ENCODE measurements around the gene STX2.
A peak's percentile ranks its signal among the peaks of the same experiment; 100 is the strongest.
"Not testable (repeated sequence)": the region's sequence is repeated elsewhere in the genome, so short reads cannot be mapped to it uniquely, and the experiment has no call there.

STX2 gene

DNA sequence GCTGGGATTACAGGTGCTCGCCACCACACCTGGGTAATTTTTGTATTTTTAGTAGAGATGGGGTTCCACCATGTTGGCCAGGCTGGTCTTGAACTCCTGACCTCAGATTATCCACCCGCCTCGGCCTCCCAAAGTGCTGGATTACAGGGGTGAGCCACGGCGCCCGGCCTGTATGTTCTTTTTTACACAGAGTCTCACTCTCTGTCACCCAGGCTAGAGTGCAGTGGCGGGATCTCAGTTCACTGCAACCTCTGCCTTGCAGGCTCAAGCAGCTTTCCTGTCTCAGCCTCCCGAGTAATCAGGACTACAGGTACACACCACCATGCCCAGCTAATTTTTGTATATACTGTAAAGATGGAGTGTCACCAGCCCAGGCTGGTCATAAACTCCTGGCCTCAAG, 23.7 kb upstream of the STX2 start:
- not testable (repeated sequence) for H3K9ac ChIP-seq (ENCODE audit: low read depth, low read length); H3K4me3 ChIP-seq (ENCODE audit: low read length); H3K9me3 ChIP-seq (ENCODE audit: insufficient read depth, low read depth, low read length); H3K36me3 ChIP-seq (ENCODE audit: insufficient read depth, low read depth, low read length); H3K27me3 ChIP-seq (ENCODE audit: insufficient read depth, low read length); H3K27ac ChIP-seq (ENCODE audit: low read length); H3K4me1 ChIP-seq (ENCODE audit: insufficient read depth, low read length)

DNA sequence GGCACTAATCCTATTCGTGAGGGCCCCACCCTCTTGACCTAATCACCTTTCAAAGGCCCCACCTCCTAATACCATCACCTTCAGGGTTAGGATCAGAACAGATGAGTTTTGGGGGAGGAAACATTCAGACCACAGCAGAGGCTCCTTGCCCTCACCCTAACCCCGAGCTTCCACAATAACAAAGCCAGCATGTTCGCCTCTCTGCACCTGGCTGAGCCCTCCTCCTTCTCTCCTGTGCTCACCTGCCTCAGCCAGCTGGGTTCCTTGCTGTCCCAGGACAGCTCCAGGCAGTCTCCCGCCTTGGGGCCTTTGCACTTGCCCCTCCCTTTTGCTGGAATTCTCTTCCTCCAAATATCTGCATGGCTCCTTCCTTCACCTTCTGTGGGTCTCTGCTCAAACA, 23.1 kb upstream of the STX2 start:
- no peaks in the 10 kb centered on the region for H3K4me1 ChIP-seq (ENCODE audit: insufficient read depth, low read length)
- H3K9ac ChIP-seq (ENCODE audit: low read depth, low read length): no peak overlapping the region
- H3K36me3 ChIP-seq (ENCODE audit: insufficient read depth, low read depth, low read length): no peaks in the 10 kb centered on the region
- H3K27ac ChIP-seq (ENCODE audit: low read length): no peak overlapping the region
- peaks cover 8% of the 10 kb centered on the region; the same call in 1 of the 2 replicates for H3K9me3 ChIP-seq (ENCODE audit: insufficient read depth, low read depth, low read length)
- no peaks in the 10 kb centered on the region for H3K27me3 ChIP-seq (ENCODE audit: insufficient read depth, low read length)
- no peak overlapping the region for H3K4me3 ChIP-seq (ENCODE audit: low read length)

DNA sequence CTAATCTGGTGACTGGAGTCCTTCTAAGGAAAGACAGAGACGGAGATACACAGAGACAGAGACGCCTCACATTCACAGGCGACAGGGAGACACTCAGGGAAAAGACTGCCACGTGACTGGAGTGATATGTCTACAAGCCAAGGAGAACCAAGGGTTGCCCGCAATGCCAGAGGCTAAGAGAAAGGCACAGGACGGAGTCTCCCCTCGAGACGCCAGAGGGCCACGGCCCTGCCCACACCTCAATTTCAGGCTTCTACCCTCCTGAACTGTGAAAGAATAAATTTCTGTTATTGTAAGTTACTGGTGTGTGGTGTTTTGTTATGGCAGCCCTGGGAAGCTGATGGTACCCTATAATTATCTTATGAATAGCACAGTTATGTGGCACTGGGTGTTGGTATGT, 21.3 kb upstream of the STX2 start:
- Histone ChIP-seq H3K4me3 (ENCODE audit: low read length) (no peak overlapping the region), H3K36me3 (ENCODE audit: insufficient read depth, low read depth, low read length) (no peaks in the 10 kb centered on the region), H3K27ac (ENCODE audit: low read length) (no peak overlapping the region), H3K27me3 (ENCODE audit: insufficient read depth, low read length) (no peaks in the 10 kb centered on the region), H3K9me3 (ENCODE audit: insufficient read depth, low read depth, low read length) (peaks cover 13% of the 10 kb centered on the region), H3K9ac (ENCODE audit: low read depth, low read length) (no peak overlapping the region), H3K4me1 (ENCODE audit: insufficient read depth, low read length) (no peaks in the 10 kb centered on the region)

DNA sequence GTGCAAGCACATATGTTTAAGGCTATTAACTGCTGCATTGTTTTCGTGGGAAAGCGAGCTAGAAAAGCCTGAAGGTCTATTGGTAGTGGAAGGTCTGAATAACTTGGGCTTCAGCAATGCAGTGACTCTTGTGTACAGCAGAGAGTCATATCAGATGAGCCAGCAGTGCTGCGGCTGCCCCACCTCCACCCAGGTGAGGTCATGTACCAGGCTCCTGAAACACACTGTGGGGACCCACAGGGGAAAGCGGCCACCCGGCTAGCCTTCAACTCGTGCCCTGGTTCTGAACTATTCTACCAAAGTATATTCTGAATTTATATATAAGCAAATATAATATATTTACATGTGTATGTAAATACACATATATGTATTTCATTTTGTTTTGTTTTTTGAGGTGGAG, 20.1 kb upstream of the STX2 start:
- no peak overlapping the region for H3K9ac ChIP-seq (ENCODE audit: low read depth, low read length)
- H3K27ac ChIP-seq (ENCODE audit: low read length): no peak overlapping the region

DNA sequence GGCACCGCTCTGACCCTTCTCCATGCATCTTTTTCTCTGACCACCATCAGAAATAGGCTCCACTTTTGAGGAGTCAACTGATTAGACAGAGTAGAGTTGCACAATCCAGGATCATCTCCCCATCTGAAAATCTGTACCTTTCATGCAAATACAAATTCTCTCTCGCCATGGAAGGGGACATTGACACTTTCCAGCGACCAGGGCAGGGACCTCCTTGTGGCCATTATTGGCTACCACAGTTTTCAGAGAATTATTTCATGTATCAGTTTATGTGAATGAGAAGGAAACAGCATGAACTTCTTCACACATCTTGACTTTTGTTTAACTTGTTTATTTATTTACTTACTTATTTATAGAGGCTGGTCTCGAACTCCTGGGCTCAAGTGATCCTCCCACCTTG, 19.0 kb upstream of the STX2 start:
- H3K9me3 ChIP-seq (ENCODE audit: insufficient read depth, low read depth, low read length): peaks cover 13% of the 10 kb centered on the region
- peaks cover 11% of the 10 kb centered on the region; the same call in 1 of the 2 replicates for H3K4me1 ChIP-seq (ENCODE audit: insufficient read depth, low read length)
- no peak overlapping the region for H3K4me3 ChIP-seq (ENCODE audit: low read length)
- H3K27me3 ChIP-seq (ENCODE audit: insufficient read depth, low read length): no peaks in the 10 kb centered on the region
- H3K9ac ChIP-seq (ENCODE audit: low read depth, low read length): no peak overlapping the region
- H3K36me3 ChIP-seq (ENCODE audit: insufficient read depth, low read depth, low read length): no peaks in the 10 kb centered on the region
- no peak overlapping the region for H3K27ac ChIP-seq (ENCODE audit: low read length)

More for the DNA sequence above, 20.1 kb upstream of the STX2 start:
- H3K9me3 ChIP-seq (ENCODE audit: insufficient read depth, low read depth, low read length): peaks cover 13% of the 10 kb centered on the region
- H3K27me3 ChIP-seq (ENCODE audit: insufficient read depth, low read length): no peaks in the 10 kb centered on the region
- H3K4me1 ChIP-seq (ENCODE audit: insufficient read depth, low read length): peaks cover 6% of the 10 kb centered on the region; the same call in 1 of the 2 replicates
- no peaks in the 10 kb centered on the region for H3K36me3 ChIP-seq (ENCODE audit: insufficient read depth, low read depth, low read length)
- no peak overlapping the region for H3K4me3 ChIP-seq (ENCODE audit: low read length)

DNA sequence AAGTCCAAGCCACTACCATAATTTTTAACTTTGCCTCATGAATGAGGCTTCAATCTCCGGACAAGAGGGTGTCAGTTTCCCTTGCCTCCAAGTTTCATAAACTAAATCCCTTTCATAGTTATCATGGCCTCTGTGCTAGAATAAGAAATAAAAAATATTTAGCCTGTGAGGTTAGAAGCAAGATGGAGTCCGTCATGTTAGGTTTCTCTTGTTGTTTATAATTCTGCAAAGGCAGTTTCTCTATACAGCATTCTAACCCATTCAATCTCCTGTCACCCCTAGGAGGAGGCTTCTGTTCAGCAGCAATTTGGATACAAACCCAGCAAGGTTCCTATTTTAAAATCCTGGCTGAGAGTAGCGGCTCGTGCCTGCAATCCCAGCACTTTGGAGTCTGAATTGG, 17.0 kb upstream of the STX2 start:
- H3K27me3 ChIP-seq (ENCODE audit: insufficient read depth, low read length): no peaks in the 10 kb centered on the region

DNA sequence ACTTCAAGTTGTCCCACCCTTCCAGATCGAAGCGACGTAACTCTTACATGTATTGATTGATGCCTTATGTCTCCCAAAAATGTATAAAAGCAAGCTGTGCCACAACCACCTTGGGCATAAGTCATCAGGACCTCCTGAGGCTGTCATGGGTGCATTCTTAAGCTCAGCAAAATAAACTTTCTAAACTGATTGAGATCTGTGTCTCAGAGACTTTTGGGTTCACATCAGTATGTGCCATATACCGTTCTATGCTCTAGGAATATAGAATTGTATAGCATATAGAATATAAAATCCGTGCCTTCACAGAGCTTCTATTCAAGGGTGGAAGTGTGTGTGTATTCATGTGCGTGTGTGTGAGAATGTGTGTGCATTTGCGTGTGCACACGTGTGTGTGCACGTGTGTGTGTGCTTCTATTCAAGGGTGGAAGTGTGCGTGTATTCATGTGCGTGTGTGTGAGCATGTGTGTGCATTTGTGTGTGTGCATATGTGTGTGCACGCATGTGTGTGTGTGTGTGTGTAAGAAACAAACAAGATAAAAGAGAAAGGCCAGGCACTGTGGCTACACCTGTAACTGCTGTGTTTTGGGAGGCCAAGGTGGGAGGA, 11.5 kb upstream of the STX2 start:
- peak overlapping the region; percentile 89 for H3K27ac ChIP-seq (ENCODE audit: low read length)
- no peaks in the 10 kb centered on the region for H3K9me3 ChIP-seq (ENCODE audit: insufficient read depth, low read depth, low read length)
- peaks cover 34% of the 10 kb centered on the region for H3K4me1 ChIP-seq (ENCODE audit: insufficient read depth, low read length)
- H3K36me3 ChIP-seq (ENCODE audit: insufficient read depth, low read depth, low read length): no peaks in the 10 kb centered on the region
- peak overlapping the region; percentile 53; the same call in 1 of the 2 replicates for H3K9ac ChIP-seq (ENCODE audit: low read depth, low read length)
- H3K4me3 ChIP-seq (ENCODE audit: low read length): peak overlapping the region; percentile 41; the same call in 1 of the 2 replicates
- H3K27me3 ChIP-seq (ENCODE audit: insufficient read depth, low read length): no peaks in the 10 kb centered on the region

More for the DNA sequence above, 17.0 kb upstream of the STX2 start:
- Histone ChIP-seq H3K27ac (ENCODE audit: low read length) (no peak overlapping the region), H3K4me3 (ENCODE audit: low read length) (no peak overlapping the region), H3K36me3 (ENCODE audit: insufficient read depth, low read depth, low read length) (no peaks in the 10 kb centered on the region), H3K4me1 (ENCODE audit: insufficient read depth, low read length) (peaks cover 16% of the 10 kb centered on the region; the same call in 1 of the 2 replicates), H3K9me3 (ENCODE audit: insufficient read depth, low read depth, low read length) (peaks cover 13% of the 10 kb centered on the region), H3K9ac (ENCODE audit: low read depth, low read length) (no peak overlapping the region)

DNA sequence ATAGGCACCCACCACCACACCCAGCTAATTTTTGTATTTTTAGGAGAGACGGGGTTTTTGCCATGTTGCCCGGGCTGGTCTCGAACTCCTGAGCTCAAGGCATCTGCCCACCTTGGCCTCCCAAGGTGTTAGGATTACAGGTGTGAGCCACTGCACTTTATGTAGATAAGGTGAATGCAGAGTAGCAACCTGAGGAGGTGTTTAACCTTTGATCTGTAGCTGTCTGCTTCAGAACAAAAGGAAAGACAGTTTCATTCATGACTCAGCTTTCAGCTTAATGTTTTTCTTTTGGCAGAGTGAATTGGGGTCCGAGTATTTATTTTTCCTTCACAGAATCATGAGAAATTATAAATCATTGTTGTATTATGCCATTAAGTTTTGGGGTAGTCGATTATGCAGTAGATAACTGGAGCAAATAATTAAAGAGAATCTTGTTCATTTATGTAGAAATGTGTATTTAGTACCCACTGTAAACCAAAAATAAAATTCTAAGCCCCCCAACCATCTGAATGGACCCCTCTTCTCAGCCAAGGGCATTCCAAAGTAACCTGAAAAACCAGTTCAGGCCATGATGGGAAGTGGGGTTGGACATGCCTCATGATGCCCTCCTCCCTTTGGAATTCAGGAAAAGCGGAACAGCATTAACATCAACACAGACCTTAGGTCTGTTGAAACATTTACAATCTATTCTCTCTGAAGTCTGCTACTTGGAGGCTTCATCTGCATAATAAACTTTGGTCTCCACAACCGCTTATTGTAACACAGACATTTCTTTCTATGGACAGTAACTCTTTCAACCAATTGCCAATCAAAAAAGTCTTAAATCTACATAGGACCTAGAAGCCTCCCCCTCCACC, 10.7 kb upstream of the STX2 start:
- peak overlapping the region; percentile 45; the same call in 1 of the 2 replicates for H3K4me3 ChIP-seq (ENCODE audit: low read length)
- H3K27ac ChIP-seq (ENCODE audit: low read length): peak overlapping the region; percentile 89
- peak overlapping the region; percentile 60; the same call in 1 of the 2 replicates for H3K9ac ChIP-seq (ENCODE audit: low read depth, low read length)
- H3K4me1 ChIP-seq (ENCODE audit: insufficient read depth, low read length): peaks cover 34% of the 10 kb centered on the region
- H3K36me3 ChIP-seq (ENCODE audit: insufficient read depth, low read depth, low read length): no peaks in the 10 kb centered on the region
- no peaks in the 10 kb centered on the region for H3K27me3 ChIP-seq (ENCODE audit: insufficient read depth, low read length)
- H3K9me3 ChIP-seq (ENCODE audit: insufficient read depth, low read depth, low read length): no peaks in the 10 kb centered on the region

DNA sequence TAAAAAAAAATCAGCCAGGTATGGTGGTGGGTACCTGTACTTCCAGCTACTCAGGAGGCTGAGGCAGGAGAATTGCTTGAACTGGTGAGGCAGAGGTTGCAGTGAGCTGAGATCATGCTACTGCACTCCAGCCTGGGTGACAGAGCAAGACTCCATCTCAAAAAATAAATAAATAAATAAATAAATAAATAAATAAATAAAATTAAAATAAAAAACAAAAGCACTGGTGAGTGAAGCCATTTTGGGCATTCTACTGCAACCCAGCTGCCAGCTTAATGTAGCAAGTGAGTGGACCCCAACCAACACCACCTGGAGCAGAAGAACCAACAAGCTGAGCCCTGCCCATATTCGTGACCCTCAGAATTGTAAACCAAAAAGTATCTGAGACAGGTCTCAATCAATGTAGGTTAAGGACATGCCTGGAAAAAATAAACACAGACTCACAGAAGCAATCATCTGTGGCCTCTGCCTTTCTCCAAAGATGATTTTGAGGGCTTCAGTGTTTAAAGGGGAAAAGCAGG, 9.8 kb upstream of the STX2 start:
- H3K27me3 ChIP-seq (ENCODE audit: insufficient read depth, low read length); H3K9me3 ChIP-seq (ENCODE audit: insufficient read depth, low read depth, low read length); H3K36me3 ChIP-seq (ENCODE audit: insufficient read depth, low read depth, low read length); H3K27ac ChIP-seq (ENCODE audit: low read length); H3K9ac ChIP-seq (ENCODE audit: low read depth, low read length): not testable (repeated sequence)
- Histone ChIP-seq H3K4me3 (ENCODE audit: low read length) (0 out of 2 replicates have a peak overlapping the region, but pooled peaks have one; percentile 25), H3K4me1 (ENCODE audit: insufficient read depth, low read length) (peaks cover 25% of the 10 kb centered on the region)

DNA sequence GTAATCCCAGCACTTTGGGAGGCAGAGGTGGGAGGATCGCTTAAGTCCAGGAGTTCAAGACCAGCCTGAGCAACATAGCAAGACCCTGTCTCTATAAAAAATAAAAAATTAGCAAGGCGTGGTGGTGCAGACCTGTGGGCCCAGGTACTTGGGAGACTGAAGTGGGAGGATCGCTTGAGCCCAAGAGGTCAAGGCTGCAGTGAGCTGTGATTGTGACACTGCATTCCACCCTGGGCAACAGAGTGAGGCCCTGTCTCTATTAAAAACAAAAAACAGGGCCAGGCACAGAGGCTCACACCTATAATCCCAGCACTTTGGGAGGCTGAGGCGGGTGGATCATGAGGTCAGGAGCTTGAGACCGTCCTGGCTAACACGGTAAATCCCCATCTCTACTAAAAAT, 9.1 kb upstream of the STX2 start:
- H3K4me1 ChIP-seq (ENCODE audit: insufficient read depth, low read length): peaks cover 23% of the 10 kb centered on the region
- not testable (repeated sequence) for H3K9me3 ChIP-seq (ENCODE audit: insufficient read depth, low read depth, low read length); H3K36me3 ChIP-seq (ENCODE audit: insufficient read depth, low read depth, low read length); H3K27ac ChIP-seq (ENCODE audit: low read length); H3K27me3 ChIP-seq (ENCODE audit: insufficient read depth, low read length); H3K9ac ChIP-seq (ENCODE audit: low read depth, low read length); H3K4me3 ChIP-seq (ENCODE audit: low read length)

DNA sequence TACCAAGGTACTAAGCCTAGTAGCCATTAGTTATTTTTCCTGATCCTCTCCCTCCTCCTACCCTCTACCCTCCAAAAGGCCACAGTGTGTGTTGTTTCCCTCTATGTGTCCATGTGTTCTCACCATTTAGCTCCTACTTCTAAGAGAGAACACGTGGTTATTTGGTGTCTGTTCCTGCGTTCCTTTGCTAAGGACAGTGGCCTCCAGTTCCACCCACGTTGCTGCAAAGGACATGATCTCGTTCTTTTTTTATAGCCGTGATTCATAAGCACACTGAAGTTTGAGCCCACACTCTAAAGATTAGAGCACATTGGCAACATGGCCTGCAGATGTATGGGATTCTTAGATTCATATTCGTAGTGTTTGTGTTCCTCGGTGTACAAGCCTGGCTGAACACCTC, 8.1 kb upstream of the STX2 start:
- H3K4me3 ChIP-seq (ENCODE audit: low read length): no peak overlapping the region
- no peak overlapping the region for H3K27ac ChIP-seq (ENCODE audit: low read length)
- no peaks in the 10 kb centered on the region for H3K27me3 ChIP-seq (ENCODE audit: insufficient read depth, low read length)
- H3K36me3 ChIP-seq (ENCODE audit: insufficient read depth, low read depth, low read length): no peaks in the 10 kb centered on the region
- H3K9me3 ChIP-seq (ENCODE audit: insufficient read depth, low read depth, low read length): no peaks in the 10 kb centered on the region
- H3K9ac ChIP-seq (ENCODE audit: low read depth, low read length): no peak overlapping the region
- peaks cover 17% of the 10 kb centered on the region for H3K4me1 ChIP-seq (ENCODE audit: insufficient read depth, low read length)

DNA sequence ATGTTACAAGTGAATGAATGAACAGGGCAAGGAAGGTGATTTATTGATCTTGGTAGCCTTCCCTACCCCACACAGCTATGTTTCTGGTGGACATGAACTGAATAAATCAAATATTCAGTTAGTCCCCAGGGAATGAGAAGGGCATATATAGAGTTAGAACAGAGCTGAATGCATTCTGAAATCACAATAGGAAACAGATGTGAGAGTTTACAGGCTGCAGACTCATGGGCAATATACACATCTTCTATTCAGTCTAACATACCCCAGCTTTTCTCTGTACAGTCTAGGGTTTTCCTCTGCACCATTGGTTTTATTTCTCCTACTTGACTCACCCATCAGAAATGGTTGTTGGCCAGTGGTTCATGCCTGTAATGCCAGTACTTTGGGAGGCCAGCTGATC, 7.3 kb upstream of the STX2 start:
- Histone ChIP-seq H3K36me3 (ENCODE audit: insufficient read depth, low read depth, low read length) (no peaks in the 10 kb centered on the region), H3K4me3 (ENCODE audit: low read length) (no peak overlapping the region), H3K4me1 (ENCODE audit: insufficient read depth, low read length) (peaks cover 17% of the 10 kb centered on the region), H3K27ac (ENCODE audit: low read length) (no peak overlapping the region), H3K9me3 (ENCODE audit: insufficient read depth, low read depth, low read length) (no peaks in the 10 kb centered on the region), H3K9ac (ENCODE audit: low read depth, low read length) (no peak overlapping the region), H3K27me3 (ENCODE audit: insufficient read depth, low read length) (no peaks in the 10 kb centered on the region)
